Activated CD4-positive, alpha-beta memory T cell treated with anti-CD3 and anti-CD28 coated beads, Interleukin-2, amount 10 ng/mL, durations not matched to agents 7 days and 5 days (primary cell): Measurements from ENCODE around the gene ARHGEF1. TPM values are rescaled to one million over a fixed set of nuclear protein-coding genes. Genes with fewer than 3 reads are reported as not detected.

Experiments
- CTCF ChIA-PET: fragments of 350-600 bp; sonication (Branson Sonifier 250); formaldehyde crosslinking; loops from one replicate; lab custom pipeline; 2021; ENCODE audit warnings: antibody characterized with exemption, inconsistent platforms; lab: Charles Lee
- POLR2A ChIA-PET: fragments of 350-600 bp; sonication (Branson Sonifier 250); formaldehyde crosslinking; loops from one replicate; lab custom pipeline; 2021; ENCODE audit warnings: antibody characterized with exemption; lab: Charles Lee
- DNase-seq: peaks from one replicate; pipeline ENCODE4 v3.0.0-alpha.2; 2020
- H3K27ac Mint-ChIP-seq: one replicate; pipeline ENCODE4 v1.8.0; 2021; ENCODE audit warnings: mild to moderate bottlenecking, mixed read lengths
- H3K27me3 Mint-ChIP-seq: one replicate; pipeline ENCODE4 v1.8.0; 2021; ENCODE audit warnings: mixed read lengths
- H3K36me3 Mint-ChIP-seq: one replicate; pipeline ENCODE4 v1.8.0; 2021; ENCODE audit warnings: low read depth, mixed read lengths
- H3K4me1 Mint-ChIP-seq: one replicate; pipeline ENCODE4 v1.8.0; 2021; ENCODE audit warnings: mixed read lengths
- H3K4me3 Mint-ChIP-seq: one replicate; pipeline ENCODE4 v1.8.0; 2021; ENCODE audit warnings: mild to moderate bottlenecking, mixed read lengths
- H3K9me3 Mint-ChIP-seq: one replicate; pipeline ENCODE4 v1.8.0; 2021; ENCODE audit warnings: mixed read lengths
- total RNA-seq, 2 experiments: library from RNA; stranded (reverse); gene quantifications; one replicate each; pipeline ENCODE4 v1.2.3, GENCODE V29; 2021

ARHGEF1 gene
- total RNA-seq, 2 experiments from 2014 or later = 657 TPM

DNA sequence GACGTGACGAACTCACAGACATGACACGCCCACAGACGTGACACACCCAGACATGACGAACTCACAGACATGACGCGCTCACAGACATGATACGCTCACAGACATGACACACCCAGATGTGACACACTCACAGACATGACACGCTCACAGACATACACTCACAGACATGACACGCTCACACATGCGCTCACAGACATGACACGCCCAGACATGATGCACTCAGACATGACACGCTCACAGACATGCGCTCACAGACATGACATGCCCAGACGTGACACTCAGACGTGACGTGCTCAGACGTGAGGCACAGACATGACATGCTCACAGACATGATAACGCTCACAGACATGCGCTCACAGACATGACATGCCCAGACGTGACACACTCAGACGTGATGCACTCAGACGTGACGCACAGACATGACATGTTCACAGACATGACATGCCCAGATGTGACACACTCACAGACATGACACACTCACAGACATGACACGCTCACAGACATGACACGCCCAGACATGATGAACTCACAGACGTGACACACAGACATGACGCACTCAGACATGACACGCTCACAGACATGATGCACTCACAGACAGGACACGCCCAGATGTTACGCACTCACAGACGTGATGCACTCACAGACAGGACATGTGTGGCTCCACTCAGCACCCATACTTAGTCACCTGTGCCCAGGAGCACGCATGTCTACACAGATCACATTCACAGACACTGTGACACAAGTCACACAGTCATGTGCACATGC is 37.1 kb downstream of the ARHGEF1 start:
- peaks cover 4% of the 10 kb centered on the region for H3K4me1 Mint-ChIP-seq
- CTCF ChIA-PET = no interaction called here
- H3K36me3 Mint-ChIP-seq = no peaks in the 10 kb centered on the region
- H3K27ac Mint-ChIP-seq = no peak overlapping the region
- H3K9me3 Mint-ChIP-seq = no peaks in the 10 kb centered on the region
- POLR2A ChIA-PET = no interaction called here
- H3K27me3 Mint-ChIP-seq = peaks cover 14% of the 10 kb centered on the region
- H3K4me3 Mint-ChIP-seq = no peak overlapping the region
- no peak for DNase-seq

DNA sequence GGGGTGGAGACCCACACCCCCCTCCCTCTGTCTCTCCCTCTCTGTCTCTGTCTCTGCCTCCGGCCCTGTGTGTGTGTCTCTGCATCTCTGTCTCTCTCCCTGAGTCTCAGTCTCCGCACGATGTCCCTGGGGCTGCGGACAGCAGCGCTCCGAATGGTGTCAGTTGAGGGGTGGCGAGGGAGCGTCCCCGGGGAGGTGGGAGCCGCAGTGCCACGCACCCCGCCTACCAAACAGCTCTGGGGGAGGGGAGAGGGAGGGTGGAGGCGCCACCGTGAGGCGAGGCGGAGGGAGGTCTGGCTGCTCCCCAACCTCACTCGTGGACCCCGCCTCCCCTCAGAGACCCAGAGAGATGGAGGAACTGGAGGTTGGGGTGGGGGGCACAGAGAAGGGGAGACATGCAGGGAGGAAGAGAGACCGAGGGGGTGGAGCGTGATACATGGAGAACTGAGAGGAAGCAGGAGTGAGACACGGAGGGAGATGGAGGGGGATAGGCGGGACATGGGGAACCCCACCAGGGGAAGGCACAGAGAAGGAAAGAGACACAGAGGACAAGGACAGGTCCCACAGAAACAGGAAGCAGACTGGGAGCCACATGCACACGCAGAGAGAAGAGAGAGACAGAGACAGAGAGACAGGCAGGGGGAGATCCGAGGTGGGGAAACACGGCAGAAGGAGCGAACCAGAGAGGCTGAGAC is 38.0 kb downstream of the ARHGEF1 start:
- H3K36me3 Mint-ChIP-seq = no peaks in the 10 kb centered on the region
- no peak for DNase-seq
- peaks cover 4% of the 10 kb centered on the region for H3K4me1 Mint-ChIP-seq
- no peak overlapping the region for H3K27ac Mint-ChIP-seq
- CTCF ChIA-PET = no interaction called here
- POLR2A ChIA-PET = interaction anchor here (1.2 kb wide), 1 partner anchor 14 kb away, joined by 3 read pairs; no protein-coding TSS in a partner anchor
- H3K27me3 Mint-ChIP-seq = peaks cover 14% of the 10 kb centered on the region
- no peak overlapping the region for H3K4me3 Mint-ChIP-seq
- H3K9me3 Mint-ChIP-seq = no peaks in the 10 kb centered on the region

GRCh38 chr19:41921577-41922576 is 38.9 kb downstream of the ARHGEF1 start:
- ChIA-PET POLR2A (interaction anchor here (1.2 kb wide), 1 partner anchor 13 kb away, joined by 3 read pairs; no protein-coding TSS in a partner anchor), CTCF (no interaction called here)
- no peak overlapping the region for H3K27ac Mint-ChIP-seq
- H3K27me3 Mint-ChIP-seq = peaks cover 14% of the 10 kb centered on the region
- DNase-seq = no peak
- no peak overlapping the region for H3K4me3 Mint-ChIP-seq
- peaks cover 4% of the 10 kb centered on the region for H3K4me1 Mint-ChIP-seq
- H3K36me3 Mint-ChIP-seq = no peaks in the 10 kb centered on the region
- H3K9me3 Mint-ChIP-seq = no peaks in the 10 kb centered on the region

GRCh38 chr19:41922585-41922984 is 39.6 kb downstream of the ARHGEF1 start:
- H3K27me3 Mint-ChIP-seq = peaks cover 14% of the 10 kb centered on the region
- H3K27ac Mint-ChIP-seq = no peak overlapping the region
- peaks cover 4% of the 10 kb centered on the region for H3K4me1 Mint-ChIP-seq
- ChIA-PET POLR2A (interaction anchor here (1.2 kb wide), 2 partner anchors 11 to 12 kb away, joined by 3 to 4 read pairs; no protein-coding TSS in a partner anchor), CTCF (no interaction called here)
- H3K4me3 Mint-ChIP-seq = no peak overlapping the region
- H3K9me3 Mint-ChIP-seq = no peaks in the 10 kb centered on the region
- DNase-seq = no peak
- no peaks in the 10 kb centered on the region for H3K36me3 Mint-ChIP-seq

- POLR2A ChIA-PET = interaction anchor here (1.2 kb wide), 1 partner anchor 11 kb away, joined by 4 read pairs; no protein-coding TSS in a partner anchor
- H3K9me3 Mint-ChIP-seq = no peaks in the 10 kb centered on the region
Measured at GRCh38 chr19:41923045-41923788, 40.2 kb downstream of the ARHGEF1 start.

GRCh38 chr19:41924151-41925145 is 41.5 kb downstream of the ARHGEF1 start:
- ChIA-PET POLR2A (no interaction called here), CTCF (no interaction called here)
- peaks cover 13% of the 10 kb centered on the region for H3K4me1 Mint-ChIP-seq
- H3K27ac Mint-ChIP-seq = no peak overlapping the region
- peaks cover 4% of the 10 kb centered on the region for H3K36me3 Mint-ChIP-seq
- H3K27me3 Mint-ChIP-seq = peaks cover 22% of the 10 kb centered on the region
- no peak for DNase-seq
- H3K9me3 Mint-ChIP-seq = no peaks in the 10 kb centered on the region
- no peak overlapping the region for H3K4me3 Mint-ChIP-seq

More at GRCh38 chr19:41923045-41923788, 40.2 kb downstream of the ARHGEF1 start:
- Mint-ChIP-seq H3K4me1 (peaks cover 6% of the 10 kb centered on the region), H3K27me3 (peaks cover 15% of the 10 kb centered on the region), H3K4me3 (no peak overlapping the region), H3K36me3 (no peaks in the 10 kb centered on the region), H3K27ac (no peak overlapping the region)
- CTCF ChIA-PET = no interaction called here
- no peak for DNase-seq

GRCh38 chr19:41925208-41926003 is 42.4 kb downstream of the ARHGEF1 start:
- Mint-ChIP-seq H3K9me3 (no peaks in the 10 kb centered on the region), H3K27me3 (peaks cover 30% of the 10 kb centered on the region), H3K36me3 (peaks cover 4% of the 10 kb centered on the region), H3K4me3 (no peak overlapping the region), H3K4me1 (peaks cover 22% of the 10 kb centered on the region), H3K27ac (no peak overlapping the region)
- ChIA-PET CTCF (no interaction called here), POLR2A (no interaction called here)
- DNase-seq = no peak

DNA sequence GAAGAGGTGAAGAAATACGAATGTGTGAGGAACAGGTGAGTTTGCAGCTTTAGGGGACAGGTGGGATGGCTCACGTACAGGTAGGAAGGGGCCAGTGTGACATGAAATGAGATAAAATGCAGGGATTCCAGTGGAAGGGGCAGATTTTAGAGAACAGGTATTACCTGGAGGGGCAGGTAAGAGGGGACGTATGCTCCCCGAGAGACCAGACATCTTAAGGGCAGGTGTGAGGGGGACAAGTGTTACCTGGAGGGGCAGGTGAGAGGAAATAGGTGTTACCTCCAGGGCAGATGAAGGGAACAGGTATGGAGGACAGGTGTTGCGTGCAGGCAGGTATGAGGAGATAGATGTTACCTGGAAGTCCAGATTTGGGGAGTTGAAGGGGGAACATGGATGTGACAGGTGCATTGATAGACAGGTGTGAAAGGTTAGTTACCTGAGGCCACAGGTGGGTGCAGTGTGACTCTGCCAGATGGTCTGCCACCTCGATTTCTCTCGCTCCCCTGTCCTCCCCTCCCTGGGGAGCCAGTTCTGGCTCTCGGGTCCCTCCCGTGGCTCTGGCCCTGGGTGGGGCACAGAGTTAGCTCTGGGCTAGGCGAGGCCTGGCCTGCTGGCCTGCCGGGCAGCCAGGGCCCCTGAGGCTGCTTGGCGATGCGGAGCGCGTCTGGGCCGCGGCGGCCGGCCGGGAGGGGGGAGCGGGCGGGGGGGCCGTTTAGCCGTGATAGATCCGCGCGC is 43.2 kb downstream of the ARHGEF1 start:
- DNase-seq = no peak
- H3K27me3 Mint-ChIP-seq = peaks cover 35% of the 10 kb centered on the region
- peaks cover 4% of the 10 kb centered on the region for H3K36me3 Mint-ChIP-seq
- H3K9me3 Mint-ChIP-seq = no peaks in the 10 kb centered on the region
- ChIA-PET POLR2A (no interaction called here), CTCF (no interaction called here)
- H3K27ac Mint-ChIP-seq = no peak overlapping the region
- peaks cover 22% of the 10 kb centered on the region for H3K4me1 Mint-ChIP-seq
- no peak overlapping the region for H3K4me3 Mint-ChIP-seq

- H3K9me3 Mint-ChIP-seq = no peaks in the 10 kb centered on the region
Measured at GRCh38 chr19:41926763-41927496, 43.9 kb downstream of the ARHGEF1 start.

More at GRCh38 chr19:41926763-41927496, 43.9 kb downstream of the ARHGEF1 start:
- POLR2A ChIA-PET = interaction anchor here (2.3 kb wide), 1 partner anchor 42 kb away, joined by 7 read pairs; no protein-coding TSS in a partner anchor
- no peak for DNase-seq
- H3K27me3 Mint-ChIP-seq = peaks cover 35% of the 10 kb centered on the region
- peaks cover 22% of the 10 kb centered on the region for H3K4me1 Mint-ChIP-seq
- no peak overlapping the region for H3K27ac Mint-ChIP-seq
- CTCF ChIA-PET = interaction anchor here (0.6 kb wide), 1 partner anchor 67 kb away, joined by 3 read pairs; no protein-coding TSS in a partner anchor
- peaks cover 4% of the 10 kb centered on the region for H3K36me3 Mint-ChIP-seq
- H3K4me3 Mint-ChIP-seq = no peak overlapping the region
